GM21529 (cell line): ENCODE data around the gene GALNT2.
A peak's percentile ranks its signal among the peaks of the same experiment; 100 is the strongest.

Experiments used
- ATAC-seq: cut with Tn5 transposase; IDR thresholded peaks from one replicate; pipeline ENCODE4 v1.9.1; 2021; ENCODE audit not compliant: unreplicated experiment

Gene GALNT2

GRCh38 chr1:230312676-230313075, 245.6 kb downstream of the GALNT2 start:
- no peak for ATAC-seq

DNA sequence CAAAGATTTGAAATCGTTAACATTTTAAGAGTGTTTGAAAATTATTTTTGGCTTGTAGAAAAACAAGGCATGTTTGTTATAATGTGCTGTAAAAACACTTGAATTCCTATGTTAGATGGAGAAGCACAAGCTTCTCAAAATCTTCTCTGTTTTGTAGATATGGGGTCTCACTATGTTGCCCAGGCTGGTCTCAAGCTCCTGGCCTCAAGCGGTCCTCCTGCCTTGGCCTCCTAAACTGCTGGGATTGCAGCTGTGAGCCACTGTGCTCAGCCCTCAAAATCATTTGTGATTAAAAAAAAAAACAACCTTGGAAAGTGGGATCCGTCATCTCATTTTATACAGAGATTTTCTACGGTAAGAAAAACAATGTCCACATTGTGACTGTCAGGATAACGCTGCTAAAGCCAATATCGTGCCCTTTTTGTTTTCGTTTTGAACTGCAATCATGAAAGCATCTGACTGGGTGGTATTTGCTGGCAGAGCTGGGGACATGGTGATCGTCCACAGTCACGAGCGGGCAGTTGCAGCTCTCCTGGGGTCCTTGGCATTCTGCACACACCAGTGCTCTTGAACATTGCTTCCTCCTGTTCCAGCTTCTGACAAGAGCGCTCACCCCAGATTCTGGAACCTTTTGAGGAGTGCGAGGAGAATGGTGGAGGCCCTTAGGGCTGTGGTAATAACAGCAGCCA, 246.6 kb downstream of the GALNT2 start:
- ATAC-seq: no peak

DNA sequence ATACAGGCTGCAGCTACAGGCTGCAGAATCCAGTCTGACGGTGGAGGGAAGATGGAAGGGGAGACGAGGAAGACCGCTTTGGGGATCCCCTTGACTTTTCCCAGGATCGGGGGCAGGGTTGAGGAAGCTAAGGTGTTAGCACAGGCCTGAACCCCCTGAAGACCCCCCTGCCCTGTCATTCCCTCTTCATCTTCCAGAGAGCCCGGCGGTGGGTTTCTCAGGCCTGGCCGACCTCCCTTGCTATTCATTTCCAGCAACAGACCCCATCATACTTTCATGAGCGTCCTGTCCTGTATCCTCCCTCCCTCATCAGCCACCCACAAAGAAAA, 247.1 kb downstream of the GALNT2 start:
- ATAC-seq: no peak

GRCh38 chr1:230315099-230315498, 248.1 kb downstream of the GALNT2 start:
- no peak for ATAC-seq

GRCh38 chr1:230316864-230317745, 250.1 kb downstream of the GALNT2 start:
- ATAC-seq: no peak

- ATAC-seq: no peak
Observed at GRCh38 chr1:230317823-230318819, 251.1 kb downstream of the GALNT2 start.

DNA sequence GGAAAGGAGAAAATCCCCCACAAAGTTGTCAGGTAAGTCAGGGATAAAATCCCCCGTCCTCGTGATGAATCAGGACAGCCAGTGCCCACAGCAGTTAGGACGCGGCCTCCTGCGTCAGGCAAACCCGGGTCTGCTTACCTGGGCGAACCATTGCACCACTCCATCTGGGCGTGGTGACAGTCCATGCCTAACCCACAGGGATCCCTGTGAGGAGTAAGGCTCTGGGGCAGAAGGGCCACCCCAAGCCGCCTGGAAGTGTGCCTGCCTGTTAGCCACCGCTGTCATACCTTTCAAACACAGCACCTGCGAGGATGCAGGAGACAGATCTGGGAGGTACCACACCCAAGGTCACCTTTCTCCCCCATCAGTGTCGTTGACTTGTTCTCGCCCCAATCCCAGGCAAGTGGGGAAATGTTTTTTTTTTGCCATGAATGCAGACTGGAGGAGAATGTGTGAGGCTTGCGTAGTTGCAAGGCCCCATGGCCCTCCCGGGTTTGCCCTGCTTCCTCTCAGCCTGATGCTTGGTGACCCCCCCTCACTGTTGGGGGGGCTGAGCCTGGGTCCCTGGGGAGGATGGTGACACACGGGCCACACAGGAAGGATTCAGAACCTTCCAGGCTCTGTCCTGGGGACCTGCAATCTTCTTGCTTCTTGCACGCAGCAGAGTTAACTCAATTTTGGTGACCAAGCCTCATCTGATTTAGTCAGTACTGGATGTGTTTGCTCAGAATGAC, 252.1 kb downstream of the GALNT2 start:
- no peak for ATAC-seq

GRCh38 chr1:230320804-230321203, 253.8 kb downstream of the GALNT2 start:
- no peak for ATAC-seq

GRCh38 chr1:230321341-230321740, 254.3 kb downstream of the GALNT2 start:
- no peak for ATAC-seq

- no peak for ATAC-seq
Observed at GRCh38 chr1:230321741-230322420, 254.8 kb downstream of the GALNT2 start.

DNA sequence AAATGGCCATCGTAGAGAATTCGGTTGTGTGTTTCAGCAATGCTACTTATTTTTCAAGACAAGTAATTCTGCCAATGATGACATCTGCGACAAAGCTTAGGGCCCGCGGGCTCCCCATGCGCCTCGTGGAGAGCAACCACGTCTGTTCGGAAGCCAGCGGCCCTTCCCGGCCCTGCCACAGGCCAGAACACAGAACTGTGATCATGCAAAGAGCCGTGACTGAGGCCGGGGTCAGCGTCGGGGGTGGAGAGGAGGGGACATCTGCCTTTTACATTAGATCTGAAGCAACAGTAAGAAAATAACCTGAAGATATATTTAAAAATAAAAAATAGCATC, 255.4 kb downstream of the GALNT2 start:
- no peak for ATAC-seq

DNA sequence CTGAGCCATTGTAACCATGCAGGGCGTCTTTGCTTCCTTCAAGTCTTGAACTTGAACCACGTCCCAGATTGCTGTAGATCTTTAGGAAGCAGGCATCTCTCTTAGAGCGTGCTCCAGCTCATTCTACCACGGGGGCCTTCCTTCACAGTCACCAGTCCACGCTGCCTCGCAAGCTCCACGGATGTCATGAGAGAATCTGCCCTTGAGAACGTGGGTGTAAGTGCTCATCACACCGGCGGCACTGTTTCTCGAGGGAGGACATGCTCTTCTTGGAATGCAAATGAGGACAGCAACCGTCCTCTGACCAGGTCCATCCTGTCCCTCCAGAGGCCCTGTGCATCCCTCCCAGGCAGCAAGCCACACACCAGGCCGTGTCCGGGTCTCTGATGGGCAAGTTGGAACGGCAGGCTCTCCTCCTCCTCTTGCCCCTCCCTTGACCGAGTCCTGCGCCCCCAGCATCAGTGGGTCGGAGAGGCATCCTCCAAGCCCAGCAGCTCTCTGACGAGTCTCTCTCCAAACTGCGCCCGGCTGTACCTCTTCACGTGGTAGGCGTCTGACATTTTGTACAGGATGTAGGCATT, 256.0 kb downstream of the GALNT2 start:
- ATAC-seq: no peak

- ATAC-seq: no peak
Observed at GRCh38 chr1:230323686-230324085, 256.6 kb downstream of the GALNT2 start.

DNA sequence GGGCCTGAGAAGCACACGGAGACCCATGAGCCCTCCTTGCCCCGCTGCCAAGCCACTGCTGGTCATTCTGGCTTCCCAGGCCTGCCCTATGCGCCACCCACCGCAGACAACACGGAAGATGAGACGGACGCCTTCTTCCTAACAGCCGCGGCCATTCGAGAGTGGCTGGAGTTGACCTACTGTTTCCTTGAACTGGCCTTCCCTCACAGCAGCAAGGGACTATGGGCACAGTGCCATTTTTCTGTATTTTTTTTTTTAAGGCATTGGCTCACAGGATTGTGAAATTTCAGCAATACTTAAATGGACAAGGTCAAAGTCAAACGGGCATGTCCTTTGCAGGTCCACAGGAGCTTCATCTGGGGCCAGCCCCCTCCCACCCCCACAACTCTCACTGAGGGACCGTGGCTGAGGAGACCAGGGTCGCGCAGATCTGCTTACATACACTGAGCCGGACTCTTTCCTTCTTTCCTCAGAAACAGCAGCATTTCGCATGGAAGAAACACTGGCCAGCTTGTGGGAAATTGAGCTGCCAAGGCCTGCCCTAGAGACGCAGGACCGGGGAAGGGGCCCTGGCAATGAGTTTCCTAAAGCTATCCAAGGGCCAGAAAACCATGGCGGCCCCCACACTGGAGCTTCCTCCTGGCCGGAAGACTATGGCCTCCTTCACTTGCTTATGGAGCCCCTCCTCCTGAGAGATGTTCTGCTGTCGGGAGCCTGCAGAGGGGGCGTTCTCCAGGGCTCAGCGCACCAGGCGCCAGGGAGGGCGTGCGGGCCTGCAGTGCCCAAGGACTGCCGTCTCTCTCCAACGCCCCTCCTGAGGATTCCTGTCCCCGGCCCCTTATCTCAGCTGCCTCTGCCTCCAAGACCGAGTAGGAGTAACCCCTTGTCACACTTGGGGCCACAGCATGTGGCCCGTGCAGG, 260.2 kb downstream of the GALNT2 start:
- ATAC-seq: no peak

DNA sequence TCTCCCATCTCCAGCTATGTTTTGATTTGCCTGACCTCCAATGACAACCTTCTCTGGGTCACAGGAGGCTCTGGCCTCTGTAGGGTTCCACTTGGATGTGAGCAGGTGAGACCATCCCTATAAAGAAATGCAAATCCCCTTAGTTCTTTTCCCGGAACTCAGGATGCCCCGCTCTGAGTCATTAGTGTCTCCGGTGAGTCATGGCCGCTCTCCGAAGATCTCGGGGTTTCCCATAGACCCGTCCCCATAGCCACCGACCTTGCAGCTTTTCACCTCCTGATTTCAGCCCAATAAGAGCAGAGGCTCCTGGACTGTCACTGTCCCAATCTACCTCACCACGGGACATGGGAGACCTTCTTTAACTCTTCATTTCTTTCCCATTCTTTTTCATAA, 260.9 kb downstream of the GALNT2 start:
- peak; percentile 68 for ATAC-seq

DNA sequence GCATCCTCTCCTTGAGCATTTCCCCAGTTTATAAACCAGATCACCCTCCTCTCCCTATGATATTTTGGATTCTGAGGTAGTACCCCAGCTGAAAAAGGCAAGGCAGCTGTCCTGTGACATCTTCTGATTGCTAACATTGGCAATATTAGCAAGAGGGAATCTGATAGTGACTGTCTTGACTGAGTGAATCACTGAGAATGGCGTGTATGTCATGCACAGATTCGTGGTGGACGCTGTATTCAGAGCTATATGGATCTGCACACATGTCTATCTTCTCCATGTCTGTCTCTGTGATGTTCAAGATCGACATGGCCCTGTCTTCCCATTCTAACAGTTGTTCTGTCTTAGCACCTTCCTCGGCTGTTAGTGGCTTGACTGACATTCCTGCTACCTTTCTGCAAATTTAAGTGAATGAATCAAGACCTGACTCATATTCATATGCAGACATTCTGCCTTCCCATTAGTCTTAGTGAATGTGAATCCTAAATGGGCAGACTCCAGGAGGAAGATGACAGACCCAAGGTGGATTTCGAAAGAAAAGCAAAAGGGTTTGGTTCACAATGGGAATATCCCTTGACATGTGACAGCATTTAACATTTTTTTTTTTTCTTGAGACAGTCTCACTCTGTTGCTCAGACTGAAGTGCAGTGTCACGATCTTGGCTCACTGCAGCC, 261.4 kb downstream of the GALNT2 start:
- ATAC-seq: no peak

DNA sequence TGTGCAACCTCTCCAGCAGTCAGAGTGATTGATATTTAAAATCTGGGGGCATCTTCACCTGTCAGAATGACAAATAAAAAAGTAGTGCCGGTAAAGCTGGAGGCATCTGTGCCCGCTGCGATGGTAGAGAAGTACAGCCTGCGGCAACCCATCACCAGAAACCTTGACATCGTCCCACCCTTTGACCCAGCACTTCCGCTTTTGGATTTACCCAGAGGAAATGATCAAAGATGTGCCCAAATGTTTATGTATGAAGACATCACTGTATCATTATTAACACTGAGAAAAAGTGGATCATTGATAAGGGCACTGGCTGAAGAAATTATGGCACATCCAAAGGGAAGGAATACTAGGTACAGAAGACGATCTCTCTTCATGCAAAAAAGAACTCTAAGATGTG, 263.1 kb downstream of the GALNT2 start:
- no peak for ATAC-seq
